G401.6 (cell line): ENCODE measurements around the gene ITSN2.
"Not testable (repeated sequence)": the region's sequence is repeated elsewhere in the genome, so short reads cannot be mapped to it uniquely, and the experiment has no call there.

ENCODE experiments used
- FAIRE-seq: peaks from 2 replicates; lab custom pipeline; 2012; peaks lifted over from hg19 to GRCh38; lab: Jason Lieb, UNC

ITSN2 gene

GRCh38 chr2:24362253-24362652, 1.9 kb upstream of the ITSN2 start:
- FAIRE-seq = no peak

GRCh38 chr2:24360963-24361330, 611 bp upstream of the ITSN2 start:
- no peak for FAIRE-seq

- peak; percentile 3 for FAIRE-seq
Observed at GRCh38 chr2:24359129-24360049, 947 bp downstream of the ITSN2 start.

- not testable (repeated sequence) for FAIRE-seq
Observed at GRCh38 chr2:24357767-24358166, 2.6 kb downstream of the ITSN2 start.

GRCh38 chr2:24357115-24357514, 3.2 kb downstream of the ITSN2 start:
- FAIRE-seq = not testable (repeated sequence)

GRCh38 chr2:24354957-24355356, 5.4 kb downstream of the ITSN2 start:
- no peak for FAIRE-seq

GRCh38 chr2:24354395-24354794, 5.9 kb downstream of the ITSN2 start:
- no peak for FAIRE-seq

- FAIRE-seq = no peak
Observed at GRCh38 chr2:24353973-24354372, 6.4 kb downstream of the ITSN2 start.

GRCh38 chr2:24353364-24353763, 7.0 kb downstream of the ITSN2 start:
- no peak for FAIRE-seq

- no peak for FAIRE-seq
Observed at GRCh38 chr2:24352664-24353063, 7.7 kb downstream of the ITSN2 start.

- peak; percentile 45 for FAIRE-seq
Observed at GRCh38 chr2:24351981-24352380, 8.4 kb downstream of the ITSN2 start.

- FAIRE-seq = no peak
Observed at GRCh38 chr2:24351627-24351938, 8.8 kb downstream of the ITSN2 start.

GRCh38 chr2:24350826-24351626, 9.3 kb downstream of the ITSN2 start:
- FAIRE-seq = no peak

- no peak for FAIRE-seq
Observed at GRCh38 chr2:24349097-24349496, 11.2 kb downstream of the ITSN2 start.

GRCh38 chr2:24345937-24346336, 14.4 kb downstream of the ITSN2 start:
- no peak for FAIRE-seq

GRCh38 chr2:24343225-24343882, 17.0 kb downstream of the ITSN2 start:
- no peak for FAIRE-seq

- FAIRE-seq = no peak
Observed at GRCh38 chr2:24342110-24342910, 18.0 kb downstream of the ITSN2 start.

- FAIRE-seq = no peak
Observed at GRCh38 chr2:24339856-24340262, 20.5 kb downstream of the ITSN2 start.

- not testable (repeated sequence) for FAIRE-seq
Observed at GRCh38 chr2:24339098-24339497, 21.2 kb downstream of the ITSN2 start.

GRCh38 chr2:24337890-24338289, 22.4 kb downstream of the ITSN2 start:
- no peak for FAIRE-seq

GRCh38 chr2:24336811-24337210, 23.5 kb downstream of the ITSN2 start:
- FAIRE-seq = no peak

GRCh38 chr2:24334245-24334633, 26.1 kb downstream of the ITSN2 start:
- no peak for FAIRE-seq
